GM19025 (cell line): ENCODE measurements around the gene IL17D.
"Not testable (repeated sequence)": the region's sequence is repeated elsewhere in the genome, so short reads cannot be mapped to it uniquely, and the experiment has no call there.

Experiments
- ATAC-seq: cut with Tn5 transposase; IDR thresholded peaks from one replicate; pipeline ENCODE4 v1.9.1; 2021; ENCODE audit warnings: mild to moderate bottlenecking, low read depth, moderate library complexity; ENCODE audit not compliant: unreplicated experiment

Gene IL17D

DNA sequence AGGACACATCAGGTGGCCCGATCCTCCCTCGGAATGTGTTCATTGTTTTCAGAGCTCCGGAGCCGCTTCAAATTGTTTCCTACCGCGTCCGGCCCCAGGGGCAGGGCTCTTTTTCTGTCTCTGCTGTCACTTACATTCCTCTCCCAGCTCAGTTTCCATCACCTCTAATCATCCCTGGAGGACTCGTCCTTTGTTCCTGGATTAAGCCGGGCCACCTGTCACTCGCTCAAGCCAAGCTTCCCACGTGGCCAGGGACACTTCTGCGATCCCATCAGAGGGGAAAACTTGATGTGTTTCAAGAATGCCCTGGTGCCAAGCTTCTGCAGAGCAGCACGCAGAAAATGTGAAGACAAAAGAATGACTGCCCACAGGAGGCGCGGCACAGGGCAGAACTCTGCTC, 13.5 kb downstream of the IL17D start:
- no peak for ATAC-seq

DNA sequence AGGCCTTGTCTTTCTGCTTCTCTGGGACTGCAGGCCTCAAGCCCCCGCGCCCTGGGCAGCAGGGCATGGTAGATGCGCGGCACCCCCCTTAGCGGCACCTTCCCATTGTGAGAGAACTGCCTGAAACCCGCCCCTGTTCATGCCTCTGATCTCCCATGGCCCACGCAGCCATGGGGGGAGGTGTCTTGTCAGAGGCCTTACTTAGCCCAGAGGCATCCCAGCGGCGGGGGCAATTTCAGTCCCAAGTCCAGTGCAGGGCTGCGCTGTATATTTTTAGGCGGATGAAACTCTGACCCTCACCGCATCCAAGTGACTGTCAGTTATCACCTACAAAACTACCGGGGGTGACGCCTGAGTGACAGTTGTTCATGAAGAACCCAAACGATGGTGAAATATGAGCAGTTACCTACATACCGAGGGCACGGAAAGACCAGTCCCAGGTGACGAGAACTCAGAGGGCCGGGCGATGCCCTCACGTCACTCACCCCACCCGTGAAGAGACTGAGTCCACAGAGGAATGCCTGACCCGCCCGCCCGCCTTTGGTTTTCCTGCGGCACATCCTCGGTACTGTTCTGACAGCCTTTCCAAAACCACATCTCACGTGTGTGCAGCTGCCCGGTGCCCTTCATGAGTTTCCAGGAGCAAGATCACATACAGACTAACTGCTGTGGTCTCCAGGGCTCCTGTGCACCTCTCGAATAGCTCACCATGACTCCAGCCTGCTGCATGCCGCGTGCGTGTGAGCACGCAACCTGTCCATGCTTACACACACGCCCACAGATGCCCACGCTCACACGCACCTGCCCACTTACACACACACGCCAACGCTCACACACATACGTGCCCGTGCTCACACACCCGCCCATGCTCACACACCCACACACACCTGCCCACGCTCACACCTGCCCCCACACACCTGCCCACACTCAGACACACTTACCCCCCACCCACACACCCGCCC, 14.4 kb downstream of the IL17D start:
- ATAC-seq = no peak

DNA sequence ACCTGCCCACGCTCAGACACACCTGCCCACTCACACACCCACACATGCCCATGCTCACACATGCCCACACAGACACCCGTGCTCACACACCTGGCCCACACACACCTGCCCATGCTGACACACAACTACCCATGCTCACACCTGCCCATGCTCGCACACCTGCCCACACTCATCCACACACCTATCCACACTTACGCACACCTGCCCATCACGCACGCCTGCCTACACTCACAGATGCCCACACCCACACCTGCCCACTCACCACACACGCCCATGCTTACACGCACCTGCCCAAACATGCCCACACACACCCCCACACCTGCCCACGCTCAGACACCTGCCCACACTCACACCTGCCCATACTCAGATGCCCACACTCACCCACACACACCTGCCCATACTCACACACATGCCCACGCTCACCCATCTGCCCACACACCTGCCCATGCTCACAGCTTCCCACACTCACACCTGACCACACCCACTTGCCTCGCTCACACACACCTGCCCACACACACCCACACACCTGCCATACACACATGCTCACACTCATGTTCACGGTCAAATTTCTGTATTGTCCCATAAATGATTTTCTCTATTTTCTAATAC, 15.6 kb downstream of the IL17D start:
- no peak for ATAC-seq

- ATAC-seq = no peak
Observed at GRCh38 chr13:20719783-20720182, 16.3 kb downstream of the IL17D start.

DNA sequence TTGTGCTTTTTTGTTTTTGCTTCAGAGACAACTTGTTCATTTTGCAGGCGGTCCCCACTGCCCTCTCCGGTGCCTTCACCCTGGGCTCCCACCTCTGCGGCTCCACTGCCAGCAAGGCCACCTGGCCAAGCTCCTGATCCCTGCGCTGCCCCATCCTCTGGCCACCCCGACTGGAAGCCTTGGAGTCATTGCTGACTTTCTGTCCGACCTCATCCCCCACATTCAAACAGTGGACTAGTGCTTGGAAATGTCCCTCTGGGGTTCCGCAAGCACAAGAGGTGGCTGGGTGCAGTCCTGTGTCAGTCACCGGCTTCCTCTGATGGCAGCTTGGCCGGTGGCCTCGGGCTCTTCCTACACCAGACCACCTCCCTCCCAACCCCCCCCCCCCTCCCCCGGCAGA, 17.0 kb downstream of the IL17D start:
- no peak for ATAC-seq

DNA sequence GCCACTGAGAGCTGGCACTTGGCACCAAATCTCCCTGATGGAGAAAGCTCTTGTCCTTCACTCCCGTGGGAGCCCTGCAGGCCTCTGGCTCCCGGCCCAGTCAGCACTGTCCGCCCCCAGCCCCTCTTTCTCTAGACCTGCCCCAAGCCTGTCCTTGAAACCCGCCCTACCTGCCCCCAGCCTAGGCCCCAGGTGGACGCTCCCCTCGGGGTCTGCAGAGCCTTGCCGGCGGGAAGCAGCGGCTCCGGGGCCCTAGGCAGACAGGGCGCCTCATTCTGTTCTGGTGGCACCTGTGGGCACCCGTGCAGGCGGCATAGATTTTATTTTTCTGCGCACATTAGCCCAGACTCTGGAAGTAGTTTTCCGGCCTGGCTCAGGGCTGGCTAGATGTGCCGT, 17.6 kb downstream of the IL17D start:
- no peak for ATAC-seq

GRCh38 chr13:20721454-20722357, 18.2 kb downstream of the IL17D start:
- ATAC-seq = no peak

DNA sequence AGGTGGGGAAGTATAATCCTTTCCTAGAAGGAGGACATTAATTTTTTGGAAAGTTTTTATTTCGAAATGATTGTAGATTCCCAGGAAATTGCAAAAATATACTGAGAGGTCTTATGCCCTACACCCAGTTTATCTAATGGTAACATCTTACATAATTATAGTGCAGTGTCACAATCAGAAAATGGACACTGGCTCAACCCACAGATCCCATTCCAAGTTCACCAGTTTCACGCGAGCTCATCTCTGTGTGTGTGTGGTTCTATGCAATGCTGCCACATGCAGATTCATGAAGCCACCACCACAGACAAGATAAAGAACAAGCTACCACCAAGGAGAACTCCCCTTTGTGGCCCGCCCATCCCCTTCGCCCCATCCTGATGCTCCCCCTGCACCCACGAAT, 24.4 kb downstream of the IL17D start:
- no peak for ATAC-seq

DNA sequence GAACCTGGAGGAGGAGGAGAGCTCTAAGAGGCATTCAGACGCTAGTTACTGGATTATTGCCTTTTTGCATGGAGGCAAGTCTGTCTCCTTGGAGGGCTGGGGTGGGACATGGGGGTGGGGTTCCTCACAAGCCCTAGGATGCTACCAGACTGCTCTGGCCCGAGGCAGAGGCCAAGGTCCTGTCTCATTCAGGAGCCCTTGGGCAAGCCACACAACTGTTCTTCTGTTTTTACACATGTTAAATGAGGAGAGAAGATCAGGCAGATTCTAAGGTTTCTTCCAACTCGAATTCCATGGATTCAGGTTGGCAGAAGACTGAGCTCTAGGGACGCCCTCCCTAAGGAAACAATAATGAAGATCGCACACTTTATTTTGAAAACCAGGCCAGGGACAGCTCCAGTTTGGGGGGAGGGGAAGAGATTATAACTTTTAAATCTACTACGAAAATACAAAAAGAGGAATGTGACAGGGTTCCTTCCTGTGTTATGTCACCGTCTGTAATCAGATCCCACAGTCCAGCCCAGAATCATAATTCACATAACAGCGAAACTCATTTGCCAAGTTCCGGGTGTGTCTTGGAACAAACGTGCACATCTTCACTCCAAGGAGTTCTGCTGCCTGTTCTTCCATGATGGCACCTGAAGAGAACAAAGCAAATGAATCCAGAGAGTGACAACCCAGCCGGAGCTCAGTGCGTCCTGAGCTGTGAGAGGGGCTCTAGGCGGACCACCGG, 25.2 kb downstream of the IL17D start:
- no peak for ATAC-seq

GRCh38 chr13:20729633-20730585, 26.4 kb downstream of the IL17D start:
- no peak for ATAC-seq

DNA sequence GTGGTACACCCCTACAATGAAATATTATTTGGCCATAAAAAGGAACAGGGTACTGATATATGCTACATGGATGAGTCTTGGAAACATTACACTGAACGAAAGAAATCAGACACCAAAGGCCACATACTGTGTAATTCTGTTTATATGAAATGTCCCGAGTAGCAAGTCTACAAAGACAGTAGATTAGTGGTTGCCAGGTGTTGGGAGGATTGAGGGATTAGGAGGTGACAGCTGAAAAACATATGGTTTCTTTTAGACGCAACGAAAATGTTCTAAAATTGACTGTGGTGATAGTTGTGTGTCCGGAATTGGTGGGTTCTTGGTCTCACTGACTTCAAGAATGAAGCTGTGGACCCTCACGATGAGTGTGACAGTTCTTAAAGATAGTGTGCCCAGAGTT, 35.1 kb downstream of the IL17D start:
- no peak for ATAC-seq

DNA sequence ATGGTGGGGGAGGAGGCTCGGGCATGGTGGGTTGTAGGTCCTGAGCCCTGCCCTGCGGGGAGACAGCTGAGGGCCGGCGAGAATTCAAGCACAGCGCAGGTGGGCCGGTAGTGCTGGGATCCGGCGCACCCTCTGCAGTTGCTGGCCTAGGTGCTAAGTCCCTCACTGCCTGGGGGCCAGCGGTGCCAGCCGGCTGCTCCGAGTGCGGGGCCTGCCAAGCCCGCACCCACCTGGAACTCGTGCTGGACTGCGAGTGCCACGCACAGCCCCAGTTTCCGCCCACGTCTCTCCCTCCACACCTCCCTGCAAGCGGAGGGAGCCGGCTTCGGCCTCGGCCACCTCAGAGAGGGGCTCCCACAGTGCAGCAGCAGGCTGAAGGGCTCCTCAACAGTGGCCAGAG, 36.5 kb downstream of the IL17D start:
- ATAC-seq = no peak

GRCh38 chr13:20743830-20744404, 40.4 kb downstream of the IL17D start:
- not testable (repeated sequence) for ATAC-seq

GRCh38 chr13:20749377-20749776, 45.9 kb downstream of the IL17D start:
- no peak for ATAC-seq

- no peak for ATAC-seq
Observed at GRCh38 chr13:20754009-20754408, 50.5 kb downstream of the IL17D start.

- ATAC-seq = no peak
Observed at GRCh38 chr13:20760872-20761271, 57.4 kb downstream of the IL17D start.

DNA sequence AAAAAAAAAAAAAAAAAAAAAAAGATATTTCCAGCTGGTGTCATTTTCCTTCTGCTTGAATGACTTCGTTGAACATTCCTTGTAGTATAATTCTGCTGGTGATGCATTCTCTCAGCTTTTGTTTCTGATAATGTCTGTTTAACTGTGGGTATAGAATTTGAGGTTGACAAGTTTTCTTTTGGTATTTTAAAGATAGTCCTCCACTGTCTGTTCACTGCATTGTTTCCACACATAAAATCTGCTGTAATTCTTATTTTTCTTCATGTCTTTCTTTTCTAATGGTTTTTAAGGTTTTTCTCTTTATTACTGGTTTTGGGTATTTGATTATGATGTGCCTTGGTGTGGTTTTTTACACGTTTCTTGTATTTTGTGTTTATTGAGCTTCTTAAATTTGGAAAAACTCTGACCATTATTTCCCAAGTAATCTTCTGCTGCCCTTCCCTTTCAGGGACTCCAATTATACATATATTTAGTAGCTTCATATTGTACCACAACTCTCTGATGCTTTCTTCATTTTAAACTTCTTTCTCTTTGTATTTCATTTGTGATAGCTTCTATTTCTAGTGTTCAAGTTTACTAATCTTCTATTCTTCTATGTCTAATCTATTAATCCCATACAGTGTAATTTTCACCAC, 63.9 kb downstream of the IL17D start:
- no peak for ATAC-seq

DNA sequence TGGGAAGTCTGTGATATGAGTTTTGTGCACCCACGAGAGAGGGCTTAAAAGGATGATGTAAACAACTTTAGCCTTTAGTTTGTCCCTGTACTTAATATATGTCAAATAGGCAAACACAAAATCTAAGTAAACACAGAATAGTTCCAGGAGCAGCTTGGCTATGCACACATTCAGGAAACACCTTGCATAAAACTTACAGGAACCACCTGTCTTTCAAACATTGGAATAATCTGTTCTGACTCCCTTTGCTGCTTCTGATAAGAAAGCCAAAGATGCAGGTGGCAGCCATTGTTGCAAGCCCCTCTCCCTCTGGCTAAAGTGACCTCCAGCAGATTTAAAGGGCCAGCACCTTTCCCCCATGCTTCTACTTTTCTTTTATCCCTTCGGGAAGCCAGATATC, 65.6 kb downstream of the IL17D start:
- no peak for ATAC-seq
